Activated CD4-positive, CD25-positive, alpha-beta regulatory T cell treated with anti-CD3 and anti-CD28 coated beads, Interleukin-2, amount 50 U/mL, for 24 hours (primary cell): Measurements from ENCODE around the gene KRTAP19-5.
"Not testable (repeated sequence)": the region's sequence is repeated elsewhere in the genome, so short reads cannot be mapped to it uniquely, and the experiment has no call there.

Experiments used
- ATAC-seq, 2 donors: fragments of 150-1000 bp; cut with Tn5 transposase; one replicate each; pipeline ENCODE4 v1.10.0; 2021; ENCODE audit warnings: mild to moderate bottlenecking in 1 of 2, moderate library complexity in 1 of 2

The KRTAP19-5 gene

DNA sequence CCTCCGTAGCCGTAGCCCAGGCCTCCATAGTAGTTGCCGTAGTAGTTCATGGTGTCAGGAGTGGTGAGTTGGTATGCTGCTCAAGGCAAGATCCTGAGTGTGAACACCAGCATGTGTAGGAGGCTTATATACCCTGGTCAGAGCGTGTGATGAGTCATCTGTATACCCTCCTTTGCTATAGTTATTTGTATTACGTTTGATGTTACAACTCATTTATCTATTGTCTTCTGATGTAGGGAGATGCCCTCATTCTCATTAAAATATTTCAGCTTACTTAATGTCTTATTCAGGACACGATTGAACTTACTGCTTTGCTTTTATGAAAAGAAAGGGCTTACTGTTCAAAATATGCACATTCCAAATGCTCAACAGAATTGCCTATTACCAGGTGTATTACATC lies at the start of gene KRTAP19-5:
KRTAP19-5 (minus strand) TSS at position 101 of the 400 bp plus-strand sequence; CDS start at position 50, 51 bp downstream.
- ATAC-seq: no peak

DNA sequence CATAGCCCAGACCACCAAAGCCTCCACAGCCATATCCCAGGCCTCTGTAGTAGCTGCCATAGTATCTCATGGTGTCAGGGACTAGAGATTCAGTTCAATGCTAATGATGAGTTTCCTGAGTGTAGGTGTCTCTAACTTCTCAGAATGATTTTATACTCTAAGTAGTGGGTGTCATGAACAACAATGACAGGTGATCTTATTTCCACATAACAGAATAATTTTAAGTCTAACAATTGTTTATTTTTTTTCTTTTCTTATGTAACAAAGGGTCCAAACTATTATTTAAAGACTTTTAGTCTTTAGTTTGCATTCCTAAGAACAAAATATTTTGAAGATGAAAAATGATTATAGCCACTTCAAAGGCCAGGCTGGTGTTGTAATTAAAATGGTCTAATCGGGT lies 39.8 kb upstream of the KRTAP19-5 start, which contains the start of gene KRTAP19-6:
KRTAP19-6 (minus strand) TSS at position 101 of the 400 bp plus-strand sequence; CDS start at position 70, 31 bp downstream.
- no peak for ATAC-seq

DNA sequence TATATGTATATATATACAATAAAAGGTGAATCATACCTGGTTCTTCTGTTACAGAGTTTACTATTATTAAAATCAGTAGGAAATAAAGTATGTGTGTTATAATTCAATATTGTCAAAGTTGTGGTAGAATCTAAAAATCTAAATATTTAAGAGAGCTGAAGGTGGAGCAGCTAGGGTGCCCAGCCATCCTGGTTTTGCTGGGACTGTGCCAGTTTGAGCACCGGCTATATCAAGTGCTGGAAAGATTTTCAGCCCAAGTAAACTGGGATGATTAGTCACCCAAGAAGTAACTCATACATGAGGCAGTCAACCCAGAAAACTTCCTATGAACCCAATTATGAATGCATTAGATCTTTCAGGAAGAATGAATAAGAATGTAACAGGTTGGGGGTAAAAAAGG lies 16.9 kb upstream of the KRTAP19-5 start:
- ATAC-seq: no peak

DNA sequence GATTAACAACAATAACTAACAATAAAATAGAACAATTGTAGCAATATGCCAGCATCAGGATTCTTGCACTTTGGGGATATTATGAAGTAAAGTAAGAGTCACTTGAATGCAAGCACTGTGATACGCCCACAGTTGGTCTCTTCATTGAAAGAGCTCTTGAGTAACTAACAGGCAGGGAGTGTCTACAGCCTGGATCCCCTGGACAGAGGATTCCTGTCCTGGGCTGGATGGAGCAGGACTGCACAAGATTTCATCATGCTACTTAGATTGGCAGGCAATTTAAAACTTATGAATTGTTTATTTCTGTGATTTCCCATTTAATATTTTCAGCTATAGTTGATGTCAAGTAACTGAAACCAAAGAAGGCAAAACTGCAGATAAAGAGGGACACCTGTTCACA lies 13.7 kb upstream of the KRTAP19-5 start:
- no peak for ATAC-seq

DNA sequence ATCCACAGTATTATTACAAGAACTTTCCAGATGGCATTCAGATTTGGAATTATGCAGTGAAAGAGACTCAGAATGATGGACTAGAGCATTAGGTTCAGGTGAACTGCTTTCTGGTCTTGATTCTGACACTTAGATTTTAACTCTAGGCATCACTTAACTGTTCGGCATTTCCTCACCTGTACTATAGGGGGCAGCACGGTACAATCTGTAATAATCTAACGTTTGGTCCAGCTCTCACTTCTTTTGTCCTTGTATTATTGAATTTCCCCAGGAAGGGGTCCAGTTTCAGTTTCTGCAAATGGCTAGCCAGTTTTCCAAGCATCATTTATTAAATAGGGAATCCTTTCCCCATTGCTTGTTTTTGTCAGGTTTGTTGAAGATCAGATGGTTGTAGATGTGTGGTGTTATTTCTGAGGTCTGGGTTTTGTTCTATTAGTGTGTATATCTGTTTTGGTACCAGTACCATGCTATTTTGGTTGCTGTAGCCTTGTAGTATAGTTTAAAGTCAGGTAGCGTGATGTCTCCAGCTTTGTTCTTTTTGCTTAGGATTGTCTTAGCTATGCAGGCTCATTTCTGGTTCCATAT lies 3.8 kb upstream of the KRTAP19-5 start:
- ATAC-seq: not testable (repeated sequence)

DNA sequence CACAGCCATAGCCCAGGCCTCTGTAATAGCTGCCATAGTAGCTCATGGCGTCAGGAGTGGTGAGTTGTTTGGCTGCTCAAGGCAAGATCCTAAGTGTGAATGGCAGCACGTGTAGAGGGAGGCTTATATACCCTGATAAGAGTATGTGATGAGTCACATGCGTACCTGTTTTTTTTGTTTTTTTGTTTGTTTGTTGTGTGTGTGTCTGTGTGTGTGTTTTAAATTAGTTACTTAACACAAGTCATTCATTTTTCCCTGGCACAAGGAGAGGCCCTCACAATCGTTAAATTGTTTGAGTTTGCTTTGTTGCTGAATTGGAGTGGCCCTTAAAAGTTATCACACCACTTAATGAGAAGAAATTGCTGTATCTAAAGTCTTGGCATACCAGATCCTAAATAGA lies 4.9 kb downstream of the KRTAP19-5 start, which contains the start of gene KRTAP19-4:
KRTAP19-4 (minus strand) TSS at position 101 of the 400 bp plus-strand sequence; CDS start at position 46, 55 bp downstream.
- no peak for ATAC-seq

DNA sequence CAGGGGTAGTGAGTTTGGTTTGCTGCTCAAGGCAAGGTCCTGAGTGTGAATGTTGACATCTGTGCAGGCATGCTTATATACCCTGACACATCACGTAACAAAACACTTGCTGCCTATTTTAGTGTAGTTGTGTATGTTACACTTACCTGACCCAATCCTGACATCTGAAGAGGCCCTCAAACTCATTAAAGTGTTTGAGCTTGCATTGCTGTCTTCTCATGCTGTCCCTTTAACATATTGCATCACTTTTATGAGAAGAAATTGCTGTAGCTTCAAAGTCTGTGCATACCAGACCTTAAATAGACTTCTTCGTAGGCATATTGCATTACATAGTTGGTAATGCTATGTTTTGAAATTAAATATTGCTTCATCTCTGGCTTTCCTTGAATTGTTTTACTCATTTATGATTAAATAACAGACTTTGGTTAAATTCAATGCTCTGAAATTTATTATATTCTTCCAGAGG lies 9.9 kb downstream of the KRTAP19-5 start, which contains the start of gene KRTAP19-3:
KRTAP19-3 (minus strand) TSS at position 51 of the 466 bp plus-strand sequence. CDS start 56 bp downstream, outside the sequence.
- no peak for ATAC-seq

DNA sequence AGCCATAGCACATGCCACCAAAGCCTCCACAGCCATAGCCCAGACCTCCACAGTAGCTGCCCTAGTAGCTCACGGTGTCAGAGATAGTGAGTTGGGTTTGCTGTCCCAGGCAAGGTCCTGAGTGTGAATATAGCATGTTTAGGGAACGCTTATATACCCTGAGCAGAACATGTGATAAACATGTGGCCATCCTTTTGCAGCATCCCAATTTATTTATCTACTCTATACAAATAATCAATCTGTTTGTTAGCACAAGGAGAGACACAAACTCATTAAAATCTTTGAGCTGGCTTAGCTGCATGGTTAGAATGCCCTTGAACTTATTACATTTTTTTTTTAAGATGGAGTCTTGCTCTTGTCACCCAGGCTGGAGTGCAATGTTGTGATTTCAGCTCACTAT lies 14.6 kb downstream of the KRTAP19-5 start, which contains the start of gene KRTAP19-2:
KRTAP19-2 (minus strand) TSS at position 101 of the 400 bp plus-strand sequence; CDS start at position 13, 88 bp downstream.
- ATAC-seq: no peak

DNA sequence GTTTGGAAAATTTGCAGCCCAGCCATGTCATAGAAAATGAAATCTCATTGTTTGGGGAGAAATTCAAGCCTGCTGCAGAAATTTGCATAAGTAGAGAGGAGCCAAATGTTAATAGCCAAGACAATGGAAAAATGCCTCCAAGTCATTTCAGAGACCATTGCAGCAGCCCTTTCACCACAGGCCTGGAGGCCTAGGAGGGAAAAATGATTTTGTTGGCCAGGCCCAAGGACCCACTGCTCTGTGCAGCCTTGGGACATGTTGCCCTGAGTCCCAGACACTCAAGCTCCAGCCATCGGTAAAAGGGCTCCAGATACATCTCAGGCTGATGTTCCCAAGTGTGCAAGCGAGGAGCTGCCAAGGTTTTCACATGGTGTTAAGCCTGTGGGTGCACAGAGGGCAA lies 15.8 kb downstream of the KRTAP19-5 start:
- ATAC-seq: no peak

DNA sequence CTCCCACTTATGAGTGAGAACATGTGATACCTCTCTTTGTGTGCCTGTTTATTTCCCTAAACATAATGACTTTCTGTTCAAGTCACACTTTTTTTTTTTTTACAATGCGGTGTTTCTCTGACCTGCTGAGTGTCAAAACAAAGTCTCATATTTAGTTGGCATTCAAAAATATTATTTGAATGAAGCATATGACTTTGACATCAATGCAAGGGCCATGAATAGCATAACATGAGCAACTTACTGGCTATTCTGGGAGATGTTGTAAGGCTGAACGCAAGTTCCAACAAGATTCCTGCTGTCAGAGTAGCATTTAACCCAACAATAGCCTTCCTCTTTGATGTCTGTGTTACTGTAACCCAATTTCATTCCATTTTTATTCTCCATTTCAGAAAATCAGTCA lies 19.8 kb downstream of the KRTAP19-5 start:
- no peak for ATAC-seq

DNA sequence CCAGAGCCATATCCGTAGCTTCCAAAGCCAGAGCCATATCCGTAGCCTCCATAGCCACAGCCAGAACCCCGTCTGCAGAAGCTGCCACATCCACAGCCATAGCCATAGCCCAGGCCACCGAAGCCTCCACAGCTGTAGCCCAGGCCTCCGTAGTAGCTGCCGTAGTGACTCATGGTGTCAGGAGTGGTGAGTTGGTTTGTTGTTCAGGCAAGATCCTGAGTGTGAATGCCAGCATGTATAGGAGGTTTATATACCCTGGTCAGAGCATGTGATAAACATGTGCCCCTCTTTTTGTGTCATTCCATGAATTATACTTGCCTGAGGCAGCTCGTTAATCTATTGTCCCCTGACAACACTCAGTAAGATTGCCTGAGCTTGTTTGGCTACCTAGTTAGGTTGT lies 21.8 kb downstream of the KRTAP19-5 start, which contains the start of gene KRTAP19-1:
KRTAP19-1 (minus strand) TSS at position 223 of the 400 bp plus-strand sequence; CDS start at position 173, 50 bp downstream.
- ATAC-seq: no peak

DNA sequence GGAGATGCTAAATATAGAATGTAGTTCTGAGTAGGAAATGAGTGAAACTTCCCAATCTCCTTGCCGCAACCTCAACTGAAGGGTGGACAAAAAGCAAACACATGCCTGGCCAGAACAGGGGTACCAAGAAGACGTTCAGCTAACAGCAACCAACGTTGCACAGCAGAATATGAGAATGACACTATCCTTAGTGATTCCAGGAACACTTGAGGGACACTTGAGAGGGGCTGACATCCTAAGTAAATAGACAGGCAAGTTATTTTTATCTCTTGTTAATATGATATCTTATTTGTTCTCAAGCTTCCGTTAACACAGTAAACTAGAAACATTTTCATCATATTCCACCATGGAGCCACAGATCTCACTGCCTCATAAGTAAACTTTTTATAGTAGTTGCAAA lies 22.7 kb downstream of the KRTAP19-5 start:
- ATAC-seq: no peak

DNA sequence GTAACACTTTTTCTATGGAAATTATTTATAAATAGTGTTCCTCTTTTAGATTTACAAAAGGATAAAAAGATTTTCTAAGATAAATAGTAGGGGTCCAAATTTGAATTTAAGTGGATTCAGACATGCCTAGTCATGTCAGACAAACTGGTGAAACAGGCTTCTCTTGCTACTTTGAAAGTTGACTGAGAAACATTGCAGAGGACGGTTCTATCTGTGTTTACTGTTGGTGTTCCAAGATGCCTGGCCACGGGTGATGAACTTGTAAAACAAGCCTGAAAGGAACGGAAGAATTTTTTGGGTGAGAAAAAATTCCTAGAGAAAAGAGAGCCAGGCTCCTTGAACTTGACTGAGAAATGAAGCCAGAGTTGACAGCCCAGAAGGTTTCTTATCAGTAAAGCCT lies 23.9 kb downstream of the KRTAP19-5 start:
- ATAC-seq: no peak

DNA sequence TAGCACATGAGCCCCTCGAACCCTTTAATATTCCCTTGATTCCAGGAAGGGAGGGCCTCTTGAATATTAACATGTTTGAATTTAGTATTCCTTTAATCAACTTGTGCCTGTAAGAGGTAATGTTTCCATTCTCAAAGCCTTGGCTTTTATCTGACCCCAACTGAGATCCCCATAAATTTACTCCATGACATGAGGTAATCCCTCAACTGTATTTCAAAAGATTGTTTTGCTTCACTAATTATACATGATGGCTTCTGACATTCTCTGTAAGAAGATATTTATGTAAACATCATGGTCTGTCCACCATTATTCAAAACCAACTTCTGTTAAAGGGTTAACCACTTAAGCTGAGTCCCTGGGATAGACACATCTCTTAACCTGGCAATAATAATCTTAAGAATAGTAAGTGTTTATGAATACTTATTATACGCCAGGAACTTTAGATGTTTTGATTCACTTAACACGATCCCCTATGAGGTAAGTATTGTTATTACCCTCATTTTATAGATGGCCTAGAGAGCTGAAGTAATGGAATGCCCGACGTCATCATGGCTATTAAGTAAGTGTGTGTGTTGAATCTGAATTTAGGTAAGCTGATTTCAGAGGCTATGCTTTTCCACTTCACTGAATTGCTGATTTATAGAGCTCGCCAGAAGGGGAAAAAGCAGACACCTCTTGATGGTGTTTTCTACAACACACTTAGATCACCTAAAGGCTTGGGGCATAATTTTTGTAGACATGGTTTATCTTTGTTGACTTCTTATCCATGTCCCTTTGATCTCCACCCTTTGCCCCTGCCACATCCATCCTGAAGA lies 32.8 kb downstream of the KRTAP19-5 start:
- no peak for ATAC-seq

DNA sequence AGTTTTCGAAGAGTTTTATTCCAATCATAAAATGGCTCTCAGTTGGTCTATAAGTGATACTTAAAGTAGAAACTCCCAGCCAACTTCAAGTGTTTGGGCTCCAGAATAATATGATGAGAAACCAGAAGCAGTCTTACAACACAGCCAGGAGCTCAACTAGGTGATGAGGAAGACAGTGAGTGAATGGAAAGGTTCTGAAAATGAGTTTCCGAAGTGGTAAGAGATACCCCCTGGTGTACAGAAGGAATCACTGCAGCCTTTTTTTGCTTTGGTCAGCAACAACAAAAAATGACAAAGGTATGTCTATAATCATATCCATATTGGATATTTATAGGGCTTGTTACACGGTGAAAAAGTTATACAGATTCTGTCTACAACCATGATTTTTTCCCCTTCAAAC lies 38.2 kb downstream of the KRTAP19-5 start:
- no peak for ATAC-seq
